Activated naive CD4-positive, alpha-beta T cell treated with anti-CD3 and anti-CD28 coated beads, Interleukin-2, amount 50 U/mL, for 24 hours (primary cell): ENCODE data around the gene ANGPTL8.

Source experiments
- H3K27ac Mint-ChIP-seq: one replicate; pipeline ENCODE4 v1.8.0; 2021; ENCODE audit warnings: mild to moderate bottlenecking, mixed read lengths
- H3K27me3 Mint-ChIP-seq: one replicate; pipeline ENCODE4 v1.8.0; 2021; ENCODE audit warnings: mixed read lengths
- H3K36me3 Mint-ChIP-seq: one replicate; pipeline ENCODE4 v1.8.0; 2021; ENCODE audit warnings: mixed read lengths
- H3K4me1 Mint-ChIP-seq: one replicate; pipeline ENCODE4 v1.8.0; 2021; ENCODE audit warnings: mixed read lengths
- H3K4me3 Mint-ChIP-seq: one replicate; pipeline ENCODE4 v1.8.0; 2021; ENCODE audit warnings: mild to moderate bottlenecking, mixed read lengths
- H3K9me3 Mint-ChIP-seq: one replicate; pipeline ENCODE4 v1.8.0; 2021; ENCODE audit warnings: mixed read lengths

The ANGPTL8 gene

GRCh38 chr19:11239377-11240000 is at the start of gene ANGPTL8:
TSS of gene ANGPTL8 (plus strand) at chr19:11239619. CDS start at chr19:11239638, 19 bp downstream.
- Mint-ChIP-seq H3K4me1 (peaks cover 6% of the 10 kb centered on the region), H3K4me3 (no peak within 1 kb of the TSS), H3K36me3 (peaks cover 1% of the 10 kb centered on the region), H3K9me3 (no peaks in the 10 kb centered on the region), H3K27ac (no peak within 1 kb of the TSS), H3K27me3 (peaks cover 2% of the 10 kb centered on the region)

DNA sequence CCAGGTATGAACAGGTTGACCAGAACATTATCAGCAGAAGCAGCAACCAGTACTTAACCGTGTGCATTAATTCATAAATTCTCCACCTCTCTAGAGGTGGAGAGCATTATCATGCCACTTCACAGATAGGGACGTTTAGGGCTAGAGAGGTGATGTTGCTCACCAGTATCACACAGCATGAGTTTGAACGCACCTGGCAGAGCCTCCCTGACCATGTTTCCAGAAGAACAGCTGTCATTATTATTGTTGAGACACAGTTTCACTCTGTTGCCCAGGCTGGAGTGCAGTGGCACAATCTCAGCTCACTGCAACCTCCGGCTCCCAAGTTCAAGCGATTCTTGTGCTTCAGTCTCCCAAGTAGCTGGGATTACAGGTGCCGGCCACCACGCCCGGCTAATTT is 48.9 kb upstream of the ANGPTL8 start:
- Mint-ChIP-seq H3K36me3 (no peaks in the 10 kb centered on the region), H3K27me3 (peaks cover under 1% of the 10 kb centered on the region), H3K4me3 (no peak overlapping the region), H3K9me3 (no peaks in the 10 kb centered on the region), H3K4me1 (peaks cover 2% of the 10 kb centered on the region), H3K27ac (no peak overlapping the region)

DNA sequence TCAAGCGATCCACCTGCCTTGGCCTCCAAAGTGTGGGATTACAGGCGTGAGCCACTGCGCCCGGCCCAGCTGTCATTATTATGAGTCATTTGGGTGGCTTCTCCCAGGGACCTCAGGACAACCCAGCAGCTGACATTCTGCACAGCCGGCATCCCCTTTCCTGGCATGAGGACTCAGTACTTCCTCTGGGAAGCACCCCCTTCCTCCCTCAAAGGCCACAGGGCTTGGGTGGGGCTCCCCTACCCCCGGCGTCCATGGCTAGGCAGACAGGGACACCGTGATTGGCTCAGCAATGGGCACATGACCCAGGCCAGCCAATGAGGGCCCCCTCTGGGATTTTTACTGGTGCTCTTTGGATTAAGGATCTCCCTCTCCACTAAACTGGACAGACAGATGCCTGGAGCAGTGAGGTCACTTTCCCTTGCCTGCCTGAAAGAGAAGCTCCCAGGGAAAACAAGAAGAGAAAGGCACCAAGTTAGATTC is 48.1 kb upstream of the ANGPTL8 start:
- Mint-ChIP-seq H3K27ac (no peak overlapping the region), H3K9me3 (no peaks in the 10 kb centered on the region), H3K4me1 (peaks cover 5% of the 10 kb centered on the region), H3K27me3 (peaks cover 5% of the 10 kb centered on the region), H3K4me3 (no peak overlapping the region), H3K36me3 (no peaks in the 10 kb centered on the region)

GRCh38 chr19:11191934-11192333 is 47.5 kb upstream of the ANGPTL8 start:
- Mint-ChIP-seq H3K27ac (no peak overlapping the region), H3K4me1 (peaks cover 5% of the 10 kb centered on the region), H3K9me3 (no peaks in the 10 kb centered on the region), H3K4me3 (no peak overlapping the region), H3K27me3 (peaks cover 5% of the 10 kb centered on the region), H3K36me3 (no peaks in the 10 kb centered on the region)

- H3K36me3 Mint-ChIP-seq: no peaks in the 10 kb centered on the region
- H3K27ac Mint-ChIP-seq: no peak overlapping the region
- peaks cover 5% of the 10 kb centered on the region for H3K27me3 Mint-ChIP-seq
- peaks cover 5% of the 10 kb centered on the region for H3K4me1 Mint-ChIP-seq
- H3K9me3 Mint-ChIP-seq: no peaks in the 10 kb centered on the region
- H3K4me3 Mint-ChIP-seq: no peak overlapping the region
Measured at GRCh38 chr19:11192957-11193939, 46.2 kb upstream of the ANGPTL8 start.

- Mint-ChIP-seq H3K9me3 (no peaks in the 10 kb centered on the region), H3K27ac (no peak overlapping the region), H3K4me3 (no peak overlapping the region), H3K36me3 (no peaks in the 10 kb centered on the region), H3K4me1 (peaks cover 5% of the 10 kb centered on the region), H3K27me3 (peaks cover 5% of the 10 kb centered on the region)
Measured at GRCh38 chr19:11194173-11194572, 45.2 kb upstream of the ANGPTL8 start.

GRCh38 chr19:11194656-11195558 is 44.5 kb upstream of the ANGPTL8 start:
- Mint-ChIP-seq H3K27me3 (peaks cover 5% of the 10 kb centered on the region), H3K9me3 (no peaks in the 10 kb centered on the region), H3K4me1 (peaks cover 5% of the 10 kb centered on the region), H3K36me3 (no peaks in the 10 kb centered on the region), H3K4me3 (no peak overlapping the region), H3K27ac (no peak overlapping the region)

DNA sequence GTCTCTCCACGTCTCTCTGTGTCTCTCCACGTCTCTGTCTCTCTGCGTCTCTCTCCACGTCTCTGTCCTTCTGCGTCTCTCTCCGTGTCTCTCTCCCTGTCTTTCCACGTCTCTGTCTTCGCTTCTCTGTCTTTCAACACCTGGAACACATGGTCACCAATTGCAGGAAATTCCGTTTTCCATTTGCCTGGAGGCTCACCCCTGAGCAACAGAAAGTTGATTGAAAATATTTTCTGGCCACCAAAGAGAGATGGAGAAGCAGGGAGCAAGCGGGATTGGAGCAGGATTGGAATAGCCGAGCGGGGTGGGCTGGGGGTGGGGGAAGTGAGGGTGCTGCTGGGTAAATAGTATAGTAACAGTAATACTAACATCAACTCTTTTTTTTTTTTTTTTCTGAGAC is 43.7 kb upstream of the ANGPTL8 start:
- Mint-ChIP-seq H3K4me3 (peak overlapping the region; percentile 8), H3K27ac (no peak overlapping the region), H3K27me3 (peaks cover 5% of the 10 kb centered on the region), H3K36me3 (no peaks in the 10 kb centered on the region), H3K4me1 (peaks cover 5% of the 10 kb centered on the region), H3K9me3 (no peaks in the 10 kb centered on the region)

GRCh38 chr19:11196406-11197287 is 42.8 kb upstream of the ANGPTL8 start:
- Mint-ChIP-seq H3K9me3 (no peaks in the 10 kb centered on the region), H3K27ac (no peak overlapping the region), H3K4me3 (peak overlapping the region; percentile 74), H3K27me3 (peaks cover 5% of the 10 kb centered on the region), H3K4me1 (peaks cover 5% of the 10 kb centered on the region), H3K36me3 (no peaks in the 10 kb centered on the region)

- H3K4me3 Mint-ChIP-seq: peak within 1 kb of the TSS; percentile 78
- H3K27ac Mint-ChIP-seq: no peak within 1 kb of the TSS
- H3K4me1 Mint-ChIP-seq: peaks cover 5% of the 10 kb centered on the region
- peaks cover 5% of the 10 kb centered on the region for H3K27me3 Mint-ChIP-seq
- H3K36me3 Mint-ChIP-seq: no peaks in the 10 kb centered on the region
- H3K9me3 Mint-ChIP-seq: no peaks in the 10 kb centered on the region
Measured at GRCh38 chr19:11197291-11198174, 41.9 kb upstream of the ANGPTL8 start, which contains the start of gene KANK2. TSS of gene KANK2 (minus strand) at chr19:11197545. CDS start at chr19:11194511, 3,034 bp downstream.

DNA sequence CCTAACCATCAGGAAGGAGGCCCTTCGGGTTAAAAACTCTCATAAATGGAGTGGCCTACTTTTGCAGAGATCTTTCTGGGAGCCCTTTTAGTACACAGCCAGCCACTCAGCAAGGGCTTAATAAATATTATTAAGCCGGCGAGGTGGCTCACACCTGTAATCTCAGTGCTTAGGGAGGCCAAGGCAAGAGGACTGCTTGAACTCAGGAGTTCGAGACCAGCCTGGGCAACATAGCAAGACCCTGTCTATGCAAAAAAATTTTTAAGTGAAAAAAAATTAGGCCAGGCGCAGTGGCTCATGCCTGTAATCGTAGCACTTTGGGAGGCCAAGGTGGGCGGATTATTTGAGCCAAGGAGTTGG is 41.3 kb upstream of the ANGPTL8 start:
- Mint-ChIP-seq H3K4me1 (peaks cover 5% of the 10 kb centered on the region), H3K36me3 (no peaks in the 10 kb centered on the region), H3K27me3 (peaks cover 5% of the 10 kb centered on the region), H3K27ac (no peak overlapping the region), H3K9me3 (no peaks in the 10 kb centered on the region), H3K4me3 (peak overlapping the region; percentile 78)

DNA sequence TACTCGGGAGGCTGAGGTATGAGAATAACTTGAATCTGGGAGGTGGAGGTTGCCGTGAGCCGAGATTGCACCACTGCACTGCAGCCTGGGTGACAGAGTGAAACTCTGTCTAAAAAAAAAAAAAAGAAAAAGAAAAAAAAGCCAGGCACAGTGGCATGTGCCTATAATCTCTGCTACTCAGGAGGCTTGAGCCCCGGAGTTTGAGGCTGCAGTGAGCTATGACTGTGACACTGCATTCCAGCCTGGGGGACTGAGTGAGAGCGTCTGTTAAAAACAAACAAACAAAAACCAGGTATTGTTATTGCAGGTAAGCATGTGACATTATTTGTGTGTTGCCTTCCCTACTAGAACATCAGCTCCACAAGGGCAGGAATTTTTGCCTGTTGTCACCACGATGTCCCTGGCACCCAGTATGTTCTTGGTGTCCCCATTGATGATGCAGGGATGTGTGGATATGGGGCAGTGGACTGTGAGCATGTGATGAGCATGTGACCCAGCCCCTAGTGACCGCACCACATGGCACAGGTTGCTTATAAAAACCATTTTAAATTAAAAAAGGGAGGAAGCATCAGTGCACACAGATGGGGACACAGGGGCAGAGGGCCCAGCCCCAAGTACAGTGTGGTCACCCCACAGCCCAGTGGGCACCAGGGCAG is 40.5 kb upstream of the ANGPTL8 start:
- Mint-ChIP-seq H3K27me3 (peaks cover 5% of the 10 kb centered on the region), H3K27ac (no peak overlapping the region), H3K9me3 (no peaks in the 10 kb centered on the region), H3K4me3 (no peak overlapping the region), H3K36me3 (no peaks in the 10 kb centered on the region), H3K4me1 (peaks cover 5% of the 10 kb centered on the region)

GRCh38 chr19:11199517-11199916 is 39.9 kb upstream of the ANGPTL8 start:
- H3K9me3 Mint-ChIP-seq: no peaks in the 10 kb centered on the region
- H3K27ac Mint-ChIP-seq: no peak overlapping the region
- peaks cover 7% of the 10 kb centered on the region for H3K27me3 Mint-ChIP-seq
- no peaks in the 10 kb centered on the region for H3K36me3 Mint-ChIP-seq
- peaks cover 5% of the 10 kb centered on the region for H3K4me1 Mint-ChIP-seq
- H3K4me3 Mint-ChIP-seq: no peak overlapping the region
